Esophagus squamous epithelium (tissue), 5 donors: Measurements from ENCODE around the gene CARD11. TPM values are rescaled to one million over a fixed set of nuclear protein-coding genes. Genes with fewer than 3 reads are reported as not detected.

ENCODE experiments used
- DNase-seq: peaks from one replicate; lab custom pipeline; 2025; lab: John Stamatoyannopoulos, UW
- H3K27ac ChIP-seq, 4 donors: fragments of 200-600 bp; sonication (generic); one replicate each; pipeline ENCODE4 v1.5.1; 2016 to 2019; ENCODE audit warnings: mild to moderate bottlenecking in 1 of 4
- H3K27me3 ChIP-seq, 4 donors: fragments of 200-600 bp; sonication (generic); 1 replicate in 3 of 4; 2 replicates in 1 of 4; pipeline versions ENCODE4 v1.5.1 to v1.6.0; 2017 to 2021; ENCODE audit warnings: antibody characterized with exemption in 1 of 4
- H3K36me3 ChIP-seq, 3 donors: fragments of 200-600 bp; sonication (generic); one replicate each; pipeline ENCODE4 v1.5.1; 2016 to 2019
- H3K4me1 ChIP-seq, 3 donors: fragments of 200-600 bp; sonication (generic); one replicate each; pipeline ENCODE4 v1.5.1; 2017 to 2019
- H3K4me3 ChIP-seq, 4 donors: fragments of 200-600 bp; sonication (generic); 1 replicate in 3 of 4; 2 replicates in 1 of 4; pipeline ENCODE4 v1.5.1; 2016 to 2019; ENCODE audit warnings: mild to moderate bottlenecking in 2 of 4, moderate library complexity in 1 of 4
- H3K9me3 ChIP-seq, 3 donors: fragments of 200-600 bp; sonication (generic); one replicate each; pipeline ENCODE4 v1.5.1; 2016 to 2019
- POLR2A ChIP-seq, 4 donors: fragments of 450-650 bp; IDR thresholded peaks; one replicate each; pipeline ENCODE4 v1.6.1; 2017; ENCODE audit warnings: antibody characterized with exemption in 4 of 4, mild to moderate bottlenecking in 4 of 4, moderate library complexity in 3 of 4
- WGBS, 2 donors: methylation state at CpG; one replicate each; pipeline ENCODE4 v1.1.5; 2018; 5-methylcytosine and 5-hydroxymethylcytosine counted together
- intact Hi-C: fragments of 100-400 bp; cut with DNase I; formaldehyde crosslinking; loops from one replicate; pipeline ENCODE4 v1.15.0; 2022
- total RNA-seq, 4 donors: library from RNA; depleted of rRNA; stranded (reverse); fragments of >200 nt; gene quantifications; one replicate each; pipeline ENCODE4 v1.1.0, GENCODE V29; 2016
- TF ChIP-seq, protein P1 (sequence below), 6 experiments: fragments of 450-650 bp in 4 of 6; fragments of 200-600 bp in 2 of 6; sonication (generic) in 2 of 6; IDR thresholded peaks; one replicate each; pipeline ENCODE4 v1.5.1; 2016 to 2019; ENCODE audit warnings: antibody characterized with exemption in 6 of 6, mild to moderate bottlenecking in 4 of 6, moderate library complexity in 4 of 6
- donor health status: DM: yes; HTN: yes; CAD: no.

The CARD11 gene
- total RNA-seq, 4 donors from 2014 or later = 0.92 to 2.6 (median 1.6) TPM

DNA sequence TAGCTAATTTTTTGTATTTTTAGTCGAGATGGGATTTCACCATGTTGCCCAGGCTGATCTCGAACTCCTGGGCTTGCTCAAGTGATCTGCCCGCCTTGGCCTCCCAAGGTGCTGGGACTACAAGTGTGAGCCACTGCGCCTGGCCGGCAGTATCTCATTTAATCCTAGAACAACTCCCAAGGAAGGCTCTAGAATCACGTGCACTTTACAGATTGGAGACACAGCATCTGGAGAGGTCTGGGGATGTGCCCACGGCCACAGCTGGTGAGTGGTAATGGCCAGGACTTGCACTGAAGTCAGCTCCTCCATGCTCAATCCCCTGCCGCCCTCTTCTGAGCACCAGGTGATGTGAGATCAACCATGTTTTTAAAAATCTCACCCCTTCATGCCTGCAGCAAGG lies 43.1 kb downstream of the CARD11 start:
- no peak overlapping the region for H3K4me3 ChIP-seq
- 80 to 83% methylated on average over 3 to 5 of the region's 8 CpGs for WGBS, 2 donors
- no peak for TF ChIP-seq POLR2A (IDR thresholded peaks at IDR 0.05)
- TF ChIP-seq, protein P1, sequence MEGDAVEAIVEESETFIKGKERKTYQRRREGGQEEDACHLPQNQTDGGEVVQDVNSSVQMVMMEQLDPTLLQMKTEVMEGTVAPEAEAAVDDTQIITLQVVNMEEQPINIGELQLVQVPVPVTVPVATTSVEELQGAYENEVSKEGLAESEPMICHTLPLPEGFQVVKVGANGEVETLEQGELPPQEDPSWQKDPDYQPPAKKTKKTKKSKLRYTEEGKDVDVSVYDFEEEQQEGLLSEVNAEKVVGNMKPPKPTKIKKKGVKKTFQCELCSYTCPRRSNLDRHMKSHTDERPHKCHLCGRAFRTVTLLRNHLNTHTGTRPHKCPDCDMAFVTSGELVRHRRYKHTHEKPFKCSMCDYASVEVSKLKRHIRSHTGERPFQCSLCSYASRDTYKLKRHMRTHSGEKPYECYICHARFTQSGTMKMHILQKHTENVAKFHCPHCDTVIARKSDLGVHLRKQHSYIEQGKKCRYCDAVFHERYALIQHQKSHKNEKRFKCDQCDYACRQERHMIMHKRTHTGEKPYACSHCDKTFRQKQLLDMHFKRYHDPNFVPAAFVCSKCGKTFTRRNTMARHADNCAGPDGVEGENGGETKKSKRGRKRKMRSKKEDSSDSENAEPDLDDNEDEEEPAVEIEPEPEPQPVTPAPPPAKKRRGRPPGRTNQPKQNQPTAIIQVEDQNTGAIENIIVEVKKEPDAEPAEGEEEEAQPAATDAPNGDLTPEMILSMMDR (IDR thresholded peaks at IDR 0.05) = no peak
- H3K36me3 ChIP-seq = no peaks in the 10 kb centered on the region
- DNase-seq = no peak
- no peak overlapping the region for H3K27ac ChIP-seq
- H3K4me1 ChIP-seq = no peaks in the 10 kb centered on the region
- H3K27me3 ChIP-seq = no peaks in the 10 kb centered on the region
- H3K9me3 ChIP-seq = no peaks in the 10 kb centered on the region
- intact Hi-C loops = no loop called here

DNA sequence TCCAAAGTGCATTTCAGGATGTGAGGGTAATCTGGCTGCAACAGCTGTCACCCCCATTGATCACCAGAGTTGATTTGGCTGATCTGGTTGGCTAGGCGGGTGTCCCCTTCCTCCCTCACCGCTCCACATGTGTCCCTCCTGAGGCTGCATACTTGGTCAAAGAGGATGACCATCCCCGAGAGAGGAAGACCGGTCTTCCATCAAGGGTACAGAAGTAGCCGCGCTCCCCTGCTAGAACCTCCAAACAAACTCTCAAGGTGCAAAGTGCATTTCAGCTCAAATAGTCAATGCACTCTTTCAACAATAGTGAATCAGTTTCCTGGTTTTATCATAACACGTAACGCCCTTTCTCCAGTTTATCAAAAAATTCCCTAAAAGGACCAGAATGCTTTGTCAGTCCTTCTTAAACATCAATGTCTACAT lies 44.6 kb downstream of the CARD11 start:
- Histone ChIP-seq H3K27ac (no peak overlapping the region), H3K27me3 (no peaks in the 10 kb centered on the region), H3K4me1 (peaks cover 0 to 4% (median 4%) of the 10 kb centered on the region in 3 donors), H3K9me3 (no peaks in the 10 kb centered on the region), H3K36me3 (no peaks in the 10 kb centered on the region), H3K4me3 (no peak overlapping the region)
- intact Hi-C loops = no loop called here
- WGBS, 2 donors = 84 to 90% methylated on average over 7 to 8 of the region's 8 CpGs
- no peak for TF ChIP-seq POLR2A (IDR thresholded peaks at IDR 0.05)
- TF ChIP-seq, protein P1 (IDR thresholded peaks at IDR 0.05) = no peak
- no peak for DNase-seq

DNA sequence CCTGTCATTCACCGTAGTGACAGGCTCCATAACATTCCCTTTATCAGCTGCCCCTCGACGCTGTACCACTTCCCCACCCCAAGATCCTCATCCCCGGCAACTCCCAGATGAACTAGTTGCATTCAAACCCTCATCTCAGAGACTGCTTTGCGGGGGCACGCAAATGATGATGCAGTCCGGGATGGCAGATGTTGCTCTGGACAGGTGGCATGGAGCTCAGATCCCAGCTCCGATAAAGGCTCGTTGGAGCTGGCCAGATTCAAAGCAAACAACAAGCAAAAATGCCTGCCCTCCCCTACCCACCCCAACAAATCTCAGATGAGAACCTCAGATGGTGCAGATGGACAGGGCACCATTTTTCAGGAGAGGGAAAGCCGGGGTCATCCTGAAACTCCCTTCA lies 46.7 kb downstream of the CARD11 start:
- Histone ChIP-seq H3K4me1 (peaks cover 0 to 17% (median 16%) of the 10 kb centered on the region in 3 donors), H3K27ac (no peak overlapping the region), H3K27me3 (peaks cover 0 to 15% (median 0%) of the 10 kb centered on the region in 4 donors), H3K9me3 (no peaks in the 10 kb centered on the region), H3K4me3 (no peak overlapping the region), H3K36me3 (no peaks in the 10 kb centered on the region)
- intact Hi-C loops = no loop called here
- no peak for DNase-seq
- no peak for TF ChIP-seq POLR2A (IDR thresholded peaks at IDR 0.05)
- TF ChIP-seq, protein P1 (IDR thresholded peaks at IDR 0.05) = no peak
- WGBS, 2 donors = 60 to 80% methylated on average over 3 to 5 of the region's 10 CpGs

- H3K36me3 ChIP-seq = no peaks in the 10 kb centered on the region
- TF ChIP-seq, protein P1 (IDR thresholded peaks at IDR 0.05) = no peak
- TF ChIP-seq POLR2A (IDR thresholded peaks at IDR 0.05) = no peak
- 83 to 97% methylated on average over 3 to 4 of the region's 4 CpGs for WGBS, 2 donors
- H3K27me3 ChIP-seq = peaks cover 0 to 19% (median 0%) of the 10 kb centered on the region in 4 donors
- intact Hi-C loops = no loop called here
- H3K4me1 ChIP-seq = peaks cover 0 to 17% (median 16%) of the 10 kb centered on the region in 3 donors
- H3K27ac ChIP-seq = no peak overlapping the region
- no peaks in the 10 kb centered on the region for H3K9me3 ChIP-seq
- H3K4me3 ChIP-seq = no peak overlapping the region
- DNase-seq = no peak
These were observed 47.5 kb downstream of the CARD11 start for GRCh38 chr7:2996141-2996540.

- intact Hi-C loops = no loop called here
- no peak for DNase-seq
- H3K4me1 ChIP-seq = peaks cover 0 to 17% (median 16%) of the 10 kb centered on the region in 3 donors
- WGBS, 2 donors = 29 to 43% methylated on average over 5 of the region's 14 CpGs
- H3K27me3 ChIP-seq = peaks cover 0 to 19% (median 0%) of the 10 kb centered on the region in 4 donors
- H3K4me3 ChIP-seq = no peak overlapping the region
- H3K9me3 ChIP-seq = no peaks in the 10 kb centered on the region
- H3K36me3 ChIP-seq = no peaks in the 10 kb centered on the region
- H3K27ac ChIP-seq = peak overlapping the region in 1 of 4 donors; percentile 20
- TF ChIP-seq, protein P1 (IDR thresholded peaks at IDR 0.05) = no peak
- no peak for TF ChIP-seq POLR2A (IDR thresholded peaks at IDR 0.05)
These were observed 49.8 kb downstream of the CARD11 start for GRCh38 chr7:2993868-2994267.
